Epithelial cell of esophagus (primary cell): ENCODE measurements around the gene STK11.

Experiments
- DNase-seq: peaks from one replicate; pipeline ENCODE4 v3.0.0; 2010; ENCODE audit warnings: low read depth
- H3K4me3 ChIP-seq: 2 replicates; pipeline ENCODE4 v1.5.1; 2011; ENCODE audit warnings: mild to moderate bottlenecking, low read length, control low read depth
- TF ChIP-seq, protein P1 (sequence below): IDR thresholded peaks from 2 replicates; pipeline ENCODE4 v1.5.1; 2011; ENCODE audit warnings: low read depth, mild to moderate bottlenecking, low read length, control low read depth, inconsistent platforms; ENCODE audit not compliant: insufficient read depth; ENCODE audit errors: missing control alignments

Gene STK11

GRCh38 chr19:1205114-1206099 lies at the start of gene STK11:
Gene STK11 (plus strand): TSS chr19:1205778. CDS start chr19:1206914, 1,136 bp downstream.
- H3K4me3 ChIP-seq, result peak within 1 kb of the TSS; percentile 73
- peak; percentile 99 for DNase-seq
- TF ChIP-seq, protein P1, sequence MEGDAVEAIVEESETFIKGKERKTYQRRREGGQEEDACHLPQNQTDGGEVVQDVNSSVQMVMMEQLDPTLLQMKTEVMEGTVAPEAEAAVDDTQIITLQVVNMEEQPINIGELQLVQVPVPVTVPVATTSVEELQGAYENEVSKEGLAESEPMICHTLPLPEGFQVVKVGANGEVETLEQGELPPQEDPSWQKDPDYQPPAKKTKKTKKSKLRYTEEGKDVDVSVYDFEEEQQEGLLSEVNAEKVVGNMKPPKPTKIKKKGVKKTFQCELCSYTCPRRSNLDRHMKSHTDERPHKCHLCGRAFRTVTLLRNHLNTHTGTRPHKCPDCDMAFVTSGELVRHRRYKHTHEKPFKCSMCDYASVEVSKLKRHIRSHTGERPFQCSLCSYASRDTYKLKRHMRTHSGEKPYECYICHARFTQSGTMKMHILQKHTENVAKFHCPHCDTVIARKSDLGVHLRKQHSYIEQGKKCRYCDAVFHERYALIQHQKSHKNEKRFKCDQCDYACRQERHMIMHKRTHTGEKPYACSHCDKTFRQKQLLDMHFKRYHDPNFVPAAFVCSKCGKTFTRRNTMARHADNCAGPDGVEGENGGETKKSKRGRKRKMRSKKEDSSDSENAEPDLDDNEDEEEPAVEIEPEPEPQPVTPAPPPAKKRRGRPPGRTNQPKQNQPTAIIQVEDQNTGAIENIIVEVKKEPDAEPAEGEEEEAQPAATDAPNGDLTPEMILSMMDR, result no peak

DNA sequence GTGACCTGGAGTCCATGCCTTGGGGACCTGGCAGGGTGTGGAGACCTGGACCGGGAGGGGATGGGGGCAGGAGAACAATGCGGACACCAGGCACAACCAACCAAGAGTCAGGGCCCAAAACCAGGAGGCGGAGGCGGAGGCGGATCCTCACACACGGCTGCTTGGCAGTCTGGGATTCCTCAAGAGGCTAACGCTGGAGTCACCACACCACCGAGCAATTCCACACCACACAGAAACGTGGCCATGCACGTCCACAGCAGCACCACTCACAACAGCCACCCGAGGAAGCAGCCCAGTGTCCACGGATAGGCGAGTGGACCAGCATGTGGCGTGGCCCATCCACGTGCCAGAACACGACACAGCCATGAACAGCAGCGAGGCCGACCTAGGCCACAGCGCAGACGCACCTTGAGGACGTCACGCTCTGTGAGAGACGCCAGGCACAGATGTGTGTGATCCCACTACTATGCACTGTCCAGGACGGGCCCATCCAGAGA lies 49.2 kb upstream of the STK11 start:
- DNase-seq, result no peak
- TF ChIP-seq, protein P1, result no peak
- no peak overlapping the region for H3K4me3 ChIP-seq

DNA sequence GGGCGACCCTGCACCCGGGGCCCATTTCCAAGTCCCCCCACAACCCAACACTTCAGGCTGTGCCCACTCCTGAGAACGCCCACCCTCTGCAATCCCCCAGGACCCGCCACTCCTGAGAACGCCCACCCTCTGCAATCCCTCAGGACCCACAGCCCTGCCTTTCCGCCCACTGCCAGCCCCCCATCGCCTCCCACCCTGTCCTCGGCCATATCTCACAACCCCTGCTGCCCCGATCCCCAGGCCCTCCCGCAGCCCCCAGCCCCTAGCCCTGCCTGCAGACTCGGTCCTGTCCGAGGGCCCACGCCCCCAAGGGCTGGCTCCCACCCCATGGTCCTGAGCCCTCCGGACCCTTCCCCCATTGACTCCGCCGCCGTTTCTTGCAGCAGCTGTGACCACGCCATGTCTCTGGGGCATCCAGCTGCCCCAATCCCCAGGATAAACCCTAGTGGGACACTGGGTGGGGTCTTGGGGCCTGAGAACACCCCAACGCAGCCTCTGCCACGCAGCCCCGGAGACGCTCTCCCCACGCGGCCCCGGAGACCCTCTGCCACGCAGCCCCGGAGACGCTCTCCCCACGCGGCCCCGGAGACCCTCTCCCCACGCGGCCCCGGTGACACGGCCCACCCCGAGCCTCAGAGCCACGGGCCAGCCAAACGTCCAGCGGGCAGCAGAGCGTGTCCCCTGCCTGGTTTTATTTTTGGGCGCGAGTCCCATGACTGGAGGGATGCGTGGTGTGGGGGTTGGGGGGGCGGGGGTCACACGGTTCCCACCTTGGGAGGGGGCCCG lies 48.6 kb upstream of the STK11 start:
- DNase-seq, result no peak
- TF ChIP-seq, protein P1, result no peak
- H3K4me3 ChIP-seq, result no peak overlapping the region

DNA sequence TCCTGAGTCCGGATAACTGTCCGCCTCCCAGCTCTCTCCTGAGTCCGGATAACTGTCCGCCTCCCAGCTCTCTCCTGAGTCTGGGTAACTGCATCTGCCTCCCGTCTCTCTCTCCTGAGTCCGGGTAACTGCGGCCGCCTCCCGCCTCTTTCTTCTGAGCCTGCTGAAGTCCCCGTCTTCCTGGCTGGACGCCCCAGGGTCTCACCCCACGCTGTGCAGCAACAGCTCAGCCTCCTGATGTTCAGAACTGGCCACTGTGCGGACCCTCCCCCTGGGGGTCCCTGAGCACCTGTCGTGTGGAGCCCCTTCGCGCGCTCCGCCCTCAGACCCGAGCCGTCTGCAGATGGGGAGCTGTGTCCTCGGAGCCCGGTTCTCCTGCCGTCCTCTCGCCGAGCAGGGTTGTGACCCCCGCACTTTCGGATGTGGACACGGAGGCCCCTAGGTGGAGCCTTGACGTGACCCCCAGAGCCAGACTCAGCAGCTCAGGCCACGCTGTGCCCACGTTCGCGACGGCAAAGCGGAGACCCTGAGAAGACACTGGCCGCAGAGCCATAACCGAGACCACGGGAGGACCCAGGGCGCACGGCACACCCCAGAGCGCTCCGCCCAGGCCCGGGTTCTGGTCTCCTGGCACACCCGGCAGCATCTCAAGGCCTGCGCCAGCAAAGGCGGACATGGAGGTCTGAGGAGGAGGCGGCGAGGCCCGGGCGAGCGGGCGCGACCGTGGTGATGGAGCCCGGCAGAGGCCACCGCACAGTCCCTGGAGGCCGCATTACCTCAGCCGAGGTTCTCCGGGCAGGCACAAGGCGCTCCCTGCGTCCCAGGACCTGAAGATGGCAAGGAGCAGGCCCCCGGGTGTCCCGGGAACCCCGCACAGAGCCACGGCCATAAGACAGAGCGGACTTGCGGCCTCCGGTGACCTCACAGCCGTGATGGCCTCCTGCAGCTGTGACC lies 47.4 kb upstream of the STK11 start:
- DNase-seq, result no peak
- no peak overlapping the region for H3K4me3 ChIP-seq
- TF ChIP-seq, protein P1, result no peak

DNA sequence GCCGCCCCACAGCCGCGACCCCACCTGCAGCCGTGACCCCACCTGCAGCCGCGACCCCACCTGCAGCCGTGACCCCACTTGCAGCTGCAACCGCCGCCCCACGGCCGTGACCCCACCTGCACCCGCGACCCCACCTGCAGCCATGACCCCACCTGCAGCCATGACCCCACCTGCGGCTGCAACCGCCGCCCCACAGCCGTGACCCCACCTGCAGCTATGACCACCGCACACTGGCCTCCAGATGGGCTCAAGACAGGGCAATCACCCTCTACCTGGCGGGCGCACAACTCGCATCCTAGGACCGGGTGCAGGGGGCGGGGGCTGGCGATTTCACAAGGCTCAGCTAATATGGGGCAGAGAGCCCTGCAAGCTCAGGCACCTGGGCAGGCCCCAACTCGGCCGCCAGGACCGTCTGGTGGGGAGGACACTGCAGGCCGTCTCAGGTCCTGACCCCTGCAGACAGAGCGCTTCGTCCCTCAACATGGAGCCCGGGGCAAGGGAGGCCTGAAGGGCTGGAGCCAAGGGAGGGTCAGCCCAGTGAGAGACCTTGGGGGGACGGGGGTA lies 46.6 kb upstream of the STK11 start:
- TF ChIP-seq, protein P1, result no peak
- H3K4me3 ChIP-seq, result no peak overlapping the region

More for the DNA sequence above, 46.6 kb upstream of the STK11 start:
- DNase-seq, result no peak
